Inferior parietal cortex (tissue), 1 donor: Measurements from ENCODE around the gene LRRN3.

ENCODE experiments used
- DNase-seq: peaks from one replicate; pipeline ENCODE4 v3.0.0-alpha.2; 2016; ENCODE audit errors: extremely low spot score

Gene LRRN3

DNA sequence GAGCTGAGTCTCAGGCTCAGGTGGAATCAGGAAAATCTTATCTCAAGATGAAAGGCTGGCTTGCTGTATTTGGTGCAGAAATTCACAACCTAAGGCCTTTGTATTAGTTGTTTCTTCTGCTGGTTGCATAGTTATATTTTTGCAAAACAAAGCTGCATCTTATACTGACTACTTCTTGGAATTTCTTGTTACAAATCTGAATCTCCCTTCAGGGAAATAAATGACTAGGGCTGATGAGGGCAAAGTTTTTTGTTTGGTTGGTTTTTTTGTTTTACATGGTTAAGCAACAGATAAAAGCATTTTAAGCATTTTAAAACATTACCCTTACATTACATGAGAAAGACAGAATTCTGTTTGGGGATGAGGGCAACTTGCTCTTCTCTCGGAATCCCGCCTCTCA, 13.9 kb upstream of the LRRN3 start:
- DNase-seq = no peak

DNA sequence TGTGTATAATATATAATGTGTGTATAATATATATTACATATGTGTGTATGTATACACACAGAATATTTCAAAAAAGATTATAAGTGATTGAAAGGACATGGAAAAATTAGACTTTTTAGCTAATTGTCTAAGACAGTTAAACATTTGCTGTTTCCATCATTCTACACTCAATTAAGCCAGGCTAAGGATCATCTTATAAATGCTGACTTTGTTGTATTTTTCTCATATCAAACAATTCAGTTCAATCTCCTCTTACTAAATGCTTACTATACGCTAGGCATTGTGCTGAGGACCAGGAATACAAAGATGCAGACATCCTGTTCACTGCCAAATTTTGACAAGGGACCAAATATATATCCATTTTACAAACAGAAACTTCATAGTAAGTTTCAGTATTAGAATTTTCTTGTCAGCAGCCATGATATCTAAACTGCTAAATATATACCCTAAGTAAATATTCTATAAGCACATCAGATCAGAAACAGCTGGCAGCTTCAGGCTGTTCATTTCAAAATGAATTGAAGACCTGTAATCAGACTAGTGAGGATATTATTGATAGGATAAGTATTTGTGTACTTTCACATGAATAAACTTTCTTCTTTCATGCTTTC, 10.3 kb upstream of the LRRN3 start:
- no peak for DNase-seq

GRCh38 chr7:111081546-111082267, 9.2 kb upstream of the LRRN3 start:
- no peak for DNase-seq

- no peak for DNase-seq
Measured at GRCh38 chr7:111082351-111082750, 8.6 kb upstream of the LRRN3 start.

DNA sequence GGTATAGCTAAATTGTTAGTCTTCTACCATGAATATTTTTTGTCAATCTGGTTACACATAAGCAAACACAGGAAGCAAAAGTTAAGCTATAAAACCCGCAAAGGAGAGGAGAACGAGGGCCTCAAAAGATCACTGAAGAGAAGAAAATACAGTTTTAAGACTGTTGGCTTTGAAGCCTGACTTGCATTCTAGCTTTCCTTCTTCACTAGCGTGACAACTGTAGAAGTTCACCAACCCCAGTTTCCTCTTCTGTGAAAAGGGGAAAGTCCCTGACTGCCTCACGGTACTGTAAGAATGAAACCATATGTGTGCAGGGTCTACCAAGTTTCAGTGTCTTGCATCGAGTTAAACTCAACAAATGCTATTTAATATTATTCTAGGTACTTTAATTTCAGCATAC, 7.5 kb upstream of the LRRN3 start:
- DNase-seq = no peak

GRCh38 chr7:111085356-111085755, 5.6 kb upstream of the LRRN3 start:
- no peak for DNase-seq

DNA sequence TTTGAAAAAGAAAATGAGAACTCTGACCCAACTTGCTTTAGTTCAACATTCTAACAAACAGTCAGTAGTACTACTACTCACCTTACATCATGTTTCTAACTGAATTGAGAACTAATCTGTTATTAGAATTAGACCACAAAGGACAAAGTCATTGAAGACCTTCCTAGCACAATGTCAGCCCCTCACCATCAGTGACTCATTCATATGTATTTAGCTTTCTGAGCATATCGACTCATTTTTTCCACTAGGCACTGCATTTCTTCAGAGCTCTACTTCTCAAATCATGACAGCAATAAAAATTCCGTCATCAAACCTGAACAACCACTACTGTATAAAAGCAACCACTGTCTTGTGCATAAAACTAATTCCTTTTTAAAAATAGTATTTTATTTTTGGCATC, 4.4 kb upstream of the LRRN3 start:
- DNase-seq = no peak

- DNase-seq = no peak
Measured at GRCh38 chr7:111088328-111088727, 2.6 kb upstream of the LRRN3 start.

DNA sequence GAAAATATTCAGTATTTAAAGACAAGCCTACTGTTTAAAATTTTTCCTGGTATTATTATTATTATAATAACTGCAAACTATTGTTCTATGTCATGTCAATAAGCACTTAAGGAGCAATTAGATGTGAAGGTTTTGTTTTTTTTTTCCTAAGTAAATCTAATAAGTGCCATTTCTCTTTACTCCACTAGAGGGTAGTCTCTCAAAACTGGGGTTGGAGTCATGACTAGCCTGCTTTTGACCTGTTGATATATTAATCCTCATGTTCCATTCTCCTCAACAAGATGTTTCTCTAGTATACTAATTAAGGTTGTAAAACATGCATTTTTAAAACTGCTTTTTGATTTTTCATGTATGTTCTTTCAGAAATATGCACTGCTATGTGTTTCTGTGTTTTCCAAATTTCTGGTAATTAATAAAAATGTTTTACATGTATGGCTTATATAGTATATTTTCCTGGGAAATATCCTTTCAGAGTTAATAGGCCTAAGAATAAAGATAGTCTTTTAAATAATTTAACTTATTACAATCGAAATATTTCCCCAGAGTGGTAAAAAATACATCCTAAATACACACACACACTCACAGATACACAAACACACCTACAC, 1.0 kb upstream of the LRRN3 start:
- DNase-seq = peak; percentile 72

DNA sequence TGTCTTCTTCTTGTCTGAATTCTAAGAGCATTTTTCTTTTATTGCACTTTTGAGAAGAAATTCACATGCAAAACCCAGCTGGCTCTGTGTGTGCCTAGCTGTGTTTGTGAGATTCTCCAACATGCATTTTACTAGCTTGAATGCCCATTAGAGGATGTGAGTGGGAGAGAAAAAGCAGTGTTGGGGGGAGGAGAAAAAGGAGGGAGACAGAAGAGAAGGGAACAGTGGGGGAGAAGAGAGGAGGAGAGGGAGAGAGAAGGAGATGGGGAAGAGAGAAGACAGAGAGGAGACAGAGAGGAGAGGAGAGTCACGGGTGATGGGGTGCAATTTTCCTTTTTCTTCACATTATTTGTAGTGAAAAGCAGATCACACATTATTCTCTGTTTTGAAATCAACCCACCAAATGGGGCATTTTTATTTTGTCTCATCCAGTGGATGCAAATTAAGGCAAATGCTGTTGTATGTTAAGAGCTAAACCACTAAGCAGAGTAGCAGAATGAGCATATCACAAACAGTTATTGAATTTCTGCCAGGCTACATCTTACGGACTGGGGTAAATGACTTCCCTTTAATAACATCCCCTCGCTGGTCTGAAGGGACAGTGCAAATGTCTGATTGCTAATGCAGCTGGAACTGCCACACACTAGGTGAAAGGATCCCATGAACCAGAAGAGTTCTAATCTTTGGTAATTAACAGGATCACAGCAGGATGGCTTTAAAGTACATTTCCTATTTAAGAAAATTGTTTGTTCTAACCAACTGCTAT, 849 bp downstream of the LRRN3 start:
- DNase-seq = no peak

GRCh38 chr7:111092406-111093236, 1.7 kb downstream of the LRRN3 start:
- DNase-seq = no peak

DNA sequence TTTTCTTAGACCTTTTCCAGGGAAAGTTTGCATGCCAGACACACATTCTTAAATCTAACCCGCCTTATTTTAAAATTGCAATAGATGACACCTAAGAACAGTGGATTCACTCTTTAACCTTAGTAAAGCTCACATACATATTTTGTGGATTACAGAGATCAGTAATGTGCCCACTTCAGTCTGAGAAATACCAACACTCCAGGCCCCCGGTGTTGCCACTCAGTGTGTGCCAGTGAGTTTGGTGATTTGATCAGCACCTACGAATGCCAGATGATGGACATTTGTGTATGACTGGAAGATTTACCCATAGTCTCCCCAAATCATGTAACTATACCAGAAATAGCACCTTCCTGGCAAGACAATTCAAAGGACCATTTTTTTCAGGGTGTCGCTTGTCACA, 2.6 kb downstream of the LRRN3 start:
- no peak for DNase-seq

DNA sequence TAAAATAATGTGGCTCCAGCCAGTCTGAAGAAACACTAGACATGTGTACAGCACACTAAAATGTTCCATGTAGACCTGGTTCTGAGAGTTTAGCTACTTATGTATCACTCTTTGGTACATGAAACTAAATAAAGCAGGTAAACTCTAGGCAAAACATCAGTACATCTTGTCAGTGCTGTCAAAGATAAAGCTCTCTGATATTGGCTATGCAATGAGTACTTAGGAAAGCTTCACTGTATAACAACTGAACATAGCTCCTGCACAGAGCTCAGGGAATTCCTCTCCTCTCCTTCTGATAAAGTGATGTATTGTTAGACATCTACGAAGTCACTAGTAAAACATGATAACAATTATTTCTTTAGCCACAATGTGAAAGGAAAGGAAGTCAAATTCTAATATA, 3.5 kb downstream of the LRRN3 start:
- no peak for DNase-seq

DNA sequence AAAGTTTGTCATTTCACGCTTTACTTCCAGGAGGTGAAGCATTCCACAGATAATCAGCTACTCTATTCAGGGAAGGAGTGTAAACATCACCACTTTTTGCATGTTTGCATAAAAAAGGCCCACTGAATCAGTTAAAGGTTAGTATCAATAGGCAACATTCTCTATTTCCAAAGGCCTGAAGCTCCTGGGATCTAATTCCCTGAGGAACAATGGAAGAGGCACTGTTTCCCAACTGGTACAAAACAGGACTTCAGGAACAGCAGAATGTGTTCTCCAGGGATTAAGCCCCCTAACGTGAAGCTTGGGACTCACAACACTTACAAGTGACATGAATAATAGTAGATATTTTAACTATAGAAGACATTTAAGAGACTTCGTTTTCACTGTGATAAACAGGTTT, 6.1 kb downstream of the LRRN3 start:
- no peak for DNase-seq

DNA sequence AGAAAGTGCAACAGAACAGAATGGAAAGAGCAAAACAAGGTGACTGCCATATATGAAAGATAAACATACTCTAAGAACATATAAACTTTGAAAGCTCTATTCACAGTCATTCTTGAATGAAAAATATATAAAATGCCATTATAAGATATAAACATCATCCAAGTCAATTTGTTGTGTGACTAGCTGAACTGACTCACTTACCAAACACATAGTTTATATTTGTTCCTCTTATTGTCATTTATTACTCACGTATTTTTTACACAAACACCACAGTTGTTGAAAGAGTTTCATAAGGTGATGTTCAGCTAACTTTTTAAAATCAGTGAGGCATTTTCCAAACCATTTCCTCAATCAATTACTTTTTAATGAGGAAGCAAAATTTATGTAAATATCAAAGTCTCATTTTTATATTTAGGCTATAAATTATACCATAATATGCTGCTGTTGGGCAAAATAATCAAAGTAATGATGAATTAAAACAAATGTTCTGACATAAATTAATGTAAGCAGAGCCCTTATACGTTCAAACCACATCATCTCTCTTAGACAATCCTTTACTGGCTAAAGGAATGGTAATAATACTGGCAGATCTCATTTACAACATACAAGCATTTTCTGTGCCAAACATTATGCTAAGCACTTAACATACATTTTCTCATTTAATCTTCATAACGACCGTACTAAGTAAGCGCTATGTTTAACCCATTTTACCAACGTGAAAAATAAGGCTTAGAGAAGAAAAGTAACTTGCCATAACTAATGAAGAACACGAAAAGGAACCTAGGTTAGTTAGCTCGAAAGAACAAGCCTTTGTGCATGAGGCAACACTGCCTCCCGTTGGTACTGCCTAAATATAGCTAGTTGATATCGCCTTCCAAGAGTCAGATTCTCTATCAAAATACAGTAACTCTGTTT, 7.3 kb downstream of the LRRN3 start:
- DNase-seq = peak; percentile 80

- DNase-seq = no peak
Measured at GRCh38 chr7:111098926-111099250, 8.0 kb downstream of the LRRN3 start.

- DNase-seq = no peak
Measured at GRCh38 chr7:111101856-111102646, 11.1 kb downstream of the LRRN3 start.

GRCh38 chr7:111103136-111103535, 12.2 kb downstream of the LRRN3 start:
- DNase-seq = no peak

- no peak for DNase-seq
Measured at GRCh38 chr7:111103678-111104274, 12.8 kb downstream of the LRRN3 start.

DNA sequence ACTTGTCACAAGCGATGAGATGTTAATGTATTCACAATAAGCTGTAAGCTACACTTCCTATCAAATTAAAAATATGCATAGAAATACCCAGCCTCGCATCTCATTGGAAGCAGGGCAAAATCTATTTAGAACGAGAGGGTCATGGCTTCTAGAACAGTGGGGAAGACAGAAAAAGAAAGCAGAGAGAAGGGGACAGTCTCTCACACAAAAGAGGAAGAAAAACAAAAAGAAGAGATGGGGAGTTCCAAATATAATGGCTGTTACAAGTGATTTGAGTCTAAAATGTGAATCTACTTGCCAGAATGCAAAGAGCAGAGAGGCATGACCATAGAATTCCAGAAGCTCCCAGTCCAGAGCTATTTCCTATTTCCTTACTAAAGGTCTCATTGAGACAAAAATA, 13.8 kb downstream of the LRRN3 start:
- no peak for DNase-seq
